Fibroblast of mammary gland (primary cell): ENCODE data around the gene SART3.

Experiments used
- DNase-seq: peaks from one replicate; pipeline ENCODE4 v3.0.0-alpha.2; 2010; ENCODE audit warnings: low read depth
- H3K4me3 ChIP-seq: 2 replicates; pipeline ENCODE4 v1.5.1; 2011; ENCODE audit warnings: low read depth, mild to moderate bottlenecking, low read length, moderate library complexity; ENCODE audit not compliant: control insufficient read depth
- CTCF ChIP-seq: conservative IDR thresholded peaks from 2 replicates; pipeline ENCODE4 v1.5.1; 2011; ENCODE audit warnings: low read depth, low read length, inconsistent platforms; ENCODE audit not compliant: control insufficient read depth, insufficient read depth

Gene SART3

GRCh38 chr12:108514973-108515814 is 45.8 kb downstream of the SART3 start, which contains the start of gene FICD:
Gene FICD (plus strand): TSS chr12:108515277. CDS start chr12:108516973, 1,696 bp downstream.
- TF ChIP-seq CTCF: no peak
- H3K4me3 ChIP-seq: peak within 1 kb of the TSS; percentile 78
- peak; percentile 95 for DNase-seq

DNA sequence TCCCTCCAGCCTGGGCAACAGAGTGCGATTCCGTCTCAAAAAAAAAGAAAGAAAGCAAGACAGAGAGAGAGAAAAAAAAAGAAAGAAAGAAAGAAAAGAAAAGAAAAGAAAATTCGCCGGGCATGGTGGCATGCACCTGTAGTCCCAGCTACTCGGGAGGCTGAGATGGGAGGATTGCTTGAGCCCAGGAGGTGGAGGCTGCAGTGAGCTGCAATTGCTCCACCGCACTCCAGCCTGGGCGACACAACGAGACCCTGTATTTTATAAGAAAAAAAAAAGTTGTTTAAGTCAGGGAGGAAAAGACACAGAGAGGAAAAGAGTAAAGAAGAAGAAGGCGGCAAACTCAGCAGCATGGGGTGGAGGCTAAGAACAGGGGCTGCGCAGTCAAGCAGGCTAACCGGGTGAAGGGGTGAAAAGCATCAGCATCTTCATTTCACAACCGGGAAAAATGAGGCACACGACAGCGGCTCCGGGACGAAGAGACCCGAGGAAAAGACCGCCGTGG is 46.5 kb downstream of the SART3 start:
- peak overlapping the region; percentile 35 for H3K4me3 ChIP-seq
- TF ChIP-seq CTCF: no peak
- DNase-seq: no peak

DNA sequence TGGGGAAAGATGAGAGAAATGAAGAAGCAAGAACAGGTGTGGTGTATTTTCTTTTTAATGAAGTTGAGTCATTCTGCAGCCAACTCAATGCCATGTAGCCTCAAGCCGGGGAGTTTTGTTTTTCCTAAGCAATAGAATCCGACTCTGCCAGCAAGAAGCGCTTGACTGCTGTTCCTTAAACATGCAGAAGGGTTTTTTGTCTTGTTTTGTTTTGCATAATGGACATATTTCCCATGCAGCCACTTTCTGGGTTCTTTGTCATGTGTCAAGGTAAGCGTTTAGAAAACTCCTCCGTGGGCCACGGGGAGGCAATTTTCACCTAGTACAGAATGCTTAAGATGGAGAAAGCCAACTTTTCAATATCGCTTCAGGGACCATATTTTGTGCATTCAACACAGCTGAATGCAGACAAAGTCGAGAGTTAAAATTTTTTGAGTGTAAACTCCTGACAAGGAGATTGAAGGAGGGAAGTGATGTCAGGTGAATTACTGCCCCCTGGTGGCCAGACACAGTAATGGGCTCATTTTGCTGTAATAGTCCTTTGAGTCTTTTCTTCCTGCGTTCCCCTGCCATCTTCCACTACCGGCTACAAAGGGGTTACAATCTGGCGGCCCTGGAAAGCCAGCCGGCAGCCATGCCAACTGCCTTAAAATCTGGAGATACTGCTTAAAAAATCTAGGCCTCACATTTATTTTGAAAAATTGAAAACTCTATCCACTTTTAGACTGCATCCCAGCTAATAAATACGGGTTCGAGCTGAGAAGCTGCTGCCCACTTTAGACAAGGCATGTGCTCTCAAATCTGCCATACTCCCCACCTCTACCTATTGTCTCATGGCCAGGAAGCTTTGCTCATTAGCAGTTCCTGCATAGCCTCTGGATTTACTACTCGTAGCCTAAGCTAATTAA is 49.1 kb downstream of the SART3 start:
- no peak overlapping the region for H3K4me3 ChIP-seq
- peak; percentile 86 for TF ChIP-seq CTCF

GRCh38 chr12:108510836-108511235 is 50.1 kb downstream of the SART3 start:
- no peak for DNase-seq
- no peak for TF ChIP-seq CTCF
- no peak overlapping the region for H3K4me3 ChIP-seq

More for the DNA sequence above, 49.1 kb downstream of the SART3 start:
- peak; percentile 74 for DNase-seq

- TF ChIP-seq CTCF: no peak
- DNase-seq: no peak
- no peak overlapping the region for H3K4me3 ChIP-seq
These were observed 51.2 kb downstream of the SART3 start for GRCh38 chr12:108509806-108510205.

DNA sequence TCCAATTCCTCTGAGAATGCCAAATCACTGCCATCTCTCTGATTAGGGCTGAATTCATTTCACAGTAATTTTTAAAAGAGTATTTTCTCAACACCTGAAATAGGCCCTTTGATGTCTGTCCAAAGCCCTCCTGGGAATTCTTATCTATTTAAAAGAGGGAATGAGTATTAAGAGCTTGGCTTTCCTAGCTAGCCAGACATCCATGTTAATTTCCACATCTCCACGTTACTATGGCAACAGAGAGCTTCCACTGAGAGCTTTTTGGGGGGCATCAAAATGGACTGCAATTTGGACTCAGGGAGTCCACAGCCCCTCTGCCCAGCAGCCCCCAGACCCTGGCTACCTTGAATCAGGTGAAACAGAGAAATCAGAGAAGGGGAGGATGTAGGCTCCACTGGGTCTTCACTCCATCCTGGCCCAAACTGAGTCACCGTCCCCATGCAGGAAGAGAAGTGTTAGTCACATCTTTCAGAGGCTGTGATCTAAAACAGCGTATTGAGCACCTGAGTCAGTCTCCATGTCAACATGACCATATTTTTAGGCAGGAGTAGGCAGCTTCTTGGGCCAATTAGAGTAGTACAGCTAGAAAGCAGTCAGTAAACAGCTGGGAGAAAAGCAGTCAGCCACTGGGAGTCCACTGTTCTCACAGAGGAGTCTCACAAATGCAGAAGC is 52.9 kb downstream of the SART3 start:
- no peak for TF ChIP-seq CTCF
- DNase-seq: peak; percentile 28

More for the DNA sequence above, 52.9 kb downstream of the SART3 start:
- no peak overlapping the region for H3K4me3 ChIP-seq
